ENCODE data around the gene TUBGCP6.

TUBGCP6 gene

DNA sequence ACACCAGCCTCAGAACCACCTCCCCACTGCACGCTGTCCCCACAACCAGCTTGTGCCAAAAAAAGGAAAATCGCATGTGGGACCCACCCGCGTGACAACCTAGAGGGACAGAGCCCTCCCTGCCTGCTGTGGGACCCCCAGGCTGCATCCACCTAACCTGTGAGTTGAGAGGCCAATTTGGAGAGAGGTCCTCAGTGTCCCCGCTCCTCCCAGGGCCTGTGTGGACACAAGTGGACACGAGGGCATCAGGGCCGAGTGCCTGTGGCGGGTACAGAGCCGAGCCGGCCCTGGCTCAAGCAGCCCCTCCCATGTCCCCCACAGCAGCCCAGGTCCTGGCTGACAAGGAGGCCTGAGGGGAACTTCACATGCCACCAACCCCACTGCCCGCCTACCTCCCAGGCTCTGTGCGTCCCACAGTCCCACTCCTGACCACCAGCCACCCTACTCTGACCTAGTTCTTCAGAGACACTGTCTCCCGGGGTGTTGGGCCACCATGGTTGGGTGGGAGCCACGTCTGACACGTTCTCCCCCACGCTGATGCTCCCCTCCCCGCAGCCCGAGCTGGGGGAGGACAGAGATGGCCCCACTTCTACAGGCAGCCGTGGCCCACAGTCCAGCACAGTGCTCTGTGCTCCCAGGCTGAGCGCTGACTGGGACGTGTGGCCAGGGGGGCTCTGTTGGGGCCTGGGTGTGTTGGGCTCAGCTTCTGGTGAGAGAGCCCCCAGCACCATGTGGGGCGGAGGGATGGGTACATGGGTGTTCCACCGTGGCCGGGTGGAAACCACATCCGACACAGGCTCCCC is 24.8 kb downstream of the TUBGCP6 start:
- TF ChIP-seq SIN3A (IDR thresholded peaks at IDR 0.05; ENCODE audit: borderline replicate concordance, insufficient read depth, low read length) (no peak), REST (IDR thresholded peaks at IDR 0.05; ENCODE audit: insufficient read depth in 1 of 2, low read depth in 2 of 2, low read length in 2 of 2) (no peak), FOXP2 (optimal IDR thresholded peaks at IDR 0.05; ENCODE audit: borderline replicate concordance, extremely low read depth, extremely low read length, insufficient read depth) (no peak), POLR2AphosphoS5 (IDR thresholded peaks at IDR 0.05; ENCODE audit: low read depth, low read length) (no peak), TAF1 (IDR thresholded peaks at IDR 0.05; ENCODE audit: borderline replicate concordance, insufficient read depth, low read length) (no peak)

DNA sequence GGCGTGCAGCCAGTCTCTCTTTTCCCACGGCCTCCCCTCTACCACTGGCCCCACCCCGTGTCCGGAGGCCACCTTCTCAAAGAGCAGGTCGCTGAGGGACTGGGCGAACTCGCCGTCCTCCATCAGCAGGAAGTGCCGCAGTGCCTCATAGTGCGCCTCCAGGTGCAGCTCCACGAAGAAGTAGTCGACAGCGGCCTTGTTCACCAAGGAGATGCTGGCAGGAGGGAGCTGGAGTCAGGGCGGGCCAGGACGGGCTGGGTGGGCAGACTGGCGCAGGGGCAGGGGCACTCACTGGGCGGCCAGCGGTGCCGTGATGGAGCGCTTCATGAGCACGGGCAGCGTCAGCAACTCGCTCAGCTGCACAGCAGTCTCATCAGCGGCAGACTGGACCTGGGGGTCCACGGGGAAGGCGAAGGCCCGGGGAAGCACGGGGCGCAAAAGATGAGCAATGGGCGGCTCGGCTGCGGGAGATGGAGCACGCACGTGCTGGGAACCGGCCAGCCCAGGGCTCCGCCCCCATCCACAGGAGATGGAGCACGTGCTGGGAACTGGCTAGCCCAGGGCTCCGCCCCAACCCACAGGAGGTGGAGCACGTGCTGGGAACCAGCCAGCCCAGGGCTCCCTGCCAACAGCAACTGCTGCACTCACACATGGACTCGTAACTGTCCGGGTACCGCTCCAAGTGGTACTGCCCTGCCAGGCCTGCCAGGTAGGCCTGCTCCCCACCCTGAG is 25.7 kb downstream of the TUBGCP6 start:
- TF ChIP-seq REST (IDR thresholded peaks at IDR 0.05; ENCODE audit: insufficient read depth in 1 of 2, low read depth in 2 of 2, low read length in 2 of 2) (no peak), TAF1 (IDR thresholded peaks at IDR 0.05; ENCODE audit: borderline replicate concordance, insufficient read depth, low read length) (no peak), POLR2AphosphoS5 (IDR thresholded peaks at IDR 0.05; ENCODE audit: low read depth, low read length) (no peak), FOXP2 (optimal IDR thresholded peaks at IDR 0.05; ENCODE audit: borderline replicate concordance, extremely low read depth, extremely low read length, insufficient read depth) (no peak), SIN3A (IDR thresholded peaks at IDR 0.05; ENCODE audit: borderline replicate concordance, insufficient read depth, low read length) (no peak)

DNA sequence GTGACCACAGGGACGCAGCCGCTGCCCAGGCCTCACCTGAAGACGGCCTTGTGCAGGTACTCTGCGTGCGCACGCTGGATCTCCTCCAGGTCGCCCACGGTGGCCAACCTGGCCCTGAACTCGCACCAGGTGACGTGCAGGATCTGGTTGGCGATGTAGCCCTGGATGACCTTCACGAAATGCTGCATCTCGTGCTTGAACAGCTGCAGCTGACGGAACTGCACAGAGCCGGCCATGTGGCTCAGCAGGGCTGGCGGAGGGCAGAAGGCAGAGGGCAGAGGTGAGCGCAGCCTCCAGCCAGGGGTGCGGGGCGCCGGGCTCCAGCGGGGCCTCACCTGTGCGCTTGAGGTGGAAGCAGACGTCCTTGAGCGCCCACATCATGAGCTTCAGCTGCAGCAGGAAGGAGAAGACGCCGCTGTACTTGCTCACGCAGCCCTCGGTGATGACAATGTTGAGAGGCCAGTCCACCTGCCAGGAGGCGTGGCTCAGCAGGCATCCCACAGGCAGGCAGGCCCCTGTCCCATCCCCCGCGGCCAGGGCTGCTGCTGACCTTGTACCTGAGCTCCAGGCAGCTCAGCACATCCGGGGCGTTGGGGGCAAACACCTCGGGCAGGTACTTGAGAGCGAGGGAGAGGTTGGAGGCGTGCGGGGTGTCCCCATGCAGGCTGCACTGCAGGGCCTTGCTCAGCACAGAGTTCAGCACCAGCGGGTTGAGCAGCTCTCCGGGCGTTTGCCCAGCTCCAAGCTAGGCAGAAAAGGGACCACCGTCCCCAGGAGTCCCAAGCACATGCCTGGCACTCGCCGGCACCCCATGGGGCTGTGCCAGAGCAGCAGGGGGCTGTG is 26.4 kb downstream of the TUBGCP6 start:
- TF ChIP-seq REST (IDR thresholded peaks at IDR 0.05; ENCODE audit: insufficient read depth in 1 of 2, low read depth in 2 of 2, low read length in 2 of 2) (no peak), SIN3A (IDR thresholded peaks at IDR 0.05; ENCODE audit: borderline replicate concordance, insufficient read depth, low read length) (no peak), POLR2AphosphoS5 (IDR thresholded peaks at IDR 0.05; ENCODE audit: low read depth, low read length) (no peak), FOXP2 (optimal IDR thresholded peaks at IDR 0.05; ENCODE audit: borderline replicate concordance, extremely low read depth, extremely low read length, insufficient read depth) (no peak), TAF1 (IDR thresholded peaks at IDR 0.05; ENCODE audit: borderline replicate concordance, insufficient read depth, low read length) (no peak)

- no peak for TF ChIP-seq TAF1 (IDR thresholded peaks at IDR 0.05; ENCODE audit: borderline replicate concordance, insufficient read depth, low read length)
- TF ChIP-seq FOXP2 (optimal IDR thresholded peaks at IDR 0.05; ENCODE audit: borderline replicate concordance, extremely low read depth, extremely low read length, insufficient read depth) = no peak
- TF ChIP-seq REST (IDR thresholded peaks at IDR 0.05; ENCODE audit: insufficient read depth in 1 of 2, low read depth in 2 of 2, low read length in 2 of 2) = no peak
- no peak for TF ChIP-seq SIN3A (IDR thresholded peaks at IDR 0.05; ENCODE audit: borderline replicate concordance, insufficient read depth, low read length)
- TF ChIP-seq POLR2AphosphoS5 (IDR thresholded peaks at IDR 0.05; ENCODE audit: low read depth, low read length) = no peak
Measured at GRCh38 chr22:50217543-50218152, 27.2 kb downstream of the TUBGCP6 start.
